Fibroblast of pulmonary artery (primary cell): ENCODE measurements around the gene UBE2Q2.
"Not testable (repeated sequence)": the region's sequence is repeated elsewhere in the genome, so short reads cannot be mapped to it uniquely, and the experiment has no call there.

Experiments used
- DNase-seq: peaks from one replicate; pipeline ENCODE4 v3.0.0-alpha.2; 2010; ENCODE audit warnings: low read depth
- H3K4me3 ChIP-seq: replicated peaks from 2 replicates; pipeline ENCODE4 v1.5.1; 2011; ENCODE audit warnings: low read depth, mild to moderate bottlenecking, control low read depth, low read length, moderate library complexity
- TF ChIP-seq, protein P1 (sequence below): IDR thresholded peaks from 2 replicates; pipeline ENCODE4 v1.5.1; 2011; ENCODE audit warnings: mild to moderate bottlenecking, control low read depth, low read length, inconsistent platforms; ENCODE audit errors: missing control alignments

UBE2Q2 gene

DNA sequence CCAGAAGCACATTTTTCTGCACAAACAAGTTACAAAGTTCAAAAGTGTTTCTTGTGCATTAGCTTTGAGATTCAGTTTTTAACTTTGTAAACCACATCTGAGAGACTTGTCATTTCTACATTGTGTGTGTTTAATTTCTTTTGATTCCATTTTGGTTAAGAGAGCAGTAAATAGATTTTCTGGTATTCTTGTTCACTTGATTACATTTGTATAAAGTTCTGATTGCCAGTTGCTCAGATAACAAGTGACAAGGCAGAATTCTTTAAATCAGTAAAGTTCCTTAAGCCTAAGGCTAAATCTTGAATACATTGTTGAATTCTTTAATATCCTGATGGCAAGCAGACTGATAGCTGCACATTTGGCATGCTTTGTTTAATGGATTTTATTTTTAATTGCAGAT lies 57.3 kb downstream of the UBE2Q2 start:
- DNase-seq: no peak
- H3K4me3 ChIP-seq: no peak overlapping the region
- TF ChIP-seq, protein P1, sequence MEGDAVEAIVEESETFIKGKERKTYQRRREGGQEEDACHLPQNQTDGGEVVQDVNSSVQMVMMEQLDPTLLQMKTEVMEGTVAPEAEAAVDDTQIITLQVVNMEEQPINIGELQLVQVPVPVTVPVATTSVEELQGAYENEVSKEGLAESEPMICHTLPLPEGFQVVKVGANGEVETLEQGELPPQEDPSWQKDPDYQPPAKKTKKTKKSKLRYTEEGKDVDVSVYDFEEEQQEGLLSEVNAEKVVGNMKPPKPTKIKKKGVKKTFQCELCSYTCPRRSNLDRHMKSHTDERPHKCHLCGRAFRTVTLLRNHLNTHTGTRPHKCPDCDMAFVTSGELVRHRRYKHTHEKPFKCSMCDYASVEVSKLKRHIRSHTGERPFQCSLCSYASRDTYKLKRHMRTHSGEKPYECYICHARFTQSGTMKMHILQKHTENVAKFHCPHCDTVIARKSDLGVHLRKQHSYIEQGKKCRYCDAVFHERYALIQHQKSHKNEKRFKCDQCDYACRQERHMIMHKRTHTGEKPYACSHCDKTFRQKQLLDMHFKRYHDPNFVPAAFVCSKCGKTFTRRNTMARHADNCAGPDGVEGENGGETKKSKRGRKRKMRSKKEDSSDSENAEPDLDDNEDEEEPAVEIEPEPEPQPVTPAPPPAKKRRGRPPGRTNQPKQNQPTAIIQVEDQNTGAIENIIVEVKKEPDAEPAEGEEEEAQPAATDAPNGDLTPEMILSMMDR: no peak

DNA sequence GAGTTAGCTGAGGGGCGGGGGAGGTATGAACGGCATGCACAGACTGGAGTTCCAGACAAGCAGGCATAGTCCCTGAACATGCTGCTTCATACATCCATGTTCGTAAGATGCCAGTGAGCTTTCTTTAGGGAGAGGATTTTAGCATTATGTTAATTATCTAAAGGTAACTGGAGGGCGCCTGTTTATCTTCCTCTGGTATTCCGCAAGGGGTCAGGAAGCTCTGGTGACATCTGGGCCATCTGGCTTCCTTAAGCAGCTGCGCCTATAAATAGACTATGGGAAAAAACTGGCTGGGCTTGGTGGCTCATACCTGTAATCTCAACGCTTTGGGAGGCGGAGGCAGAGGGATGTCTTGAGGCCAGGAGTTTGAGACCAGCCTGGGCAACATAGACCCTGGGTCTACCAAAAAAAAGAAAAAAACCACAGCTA lies 58.9 kb downstream of the UBE2Q2 start:
- DNase-seq: no peak
- no peak overlapping the region for H3K4me3 ChIP-seq
- TF ChIP-seq, protein P1: no peak

DNA sequence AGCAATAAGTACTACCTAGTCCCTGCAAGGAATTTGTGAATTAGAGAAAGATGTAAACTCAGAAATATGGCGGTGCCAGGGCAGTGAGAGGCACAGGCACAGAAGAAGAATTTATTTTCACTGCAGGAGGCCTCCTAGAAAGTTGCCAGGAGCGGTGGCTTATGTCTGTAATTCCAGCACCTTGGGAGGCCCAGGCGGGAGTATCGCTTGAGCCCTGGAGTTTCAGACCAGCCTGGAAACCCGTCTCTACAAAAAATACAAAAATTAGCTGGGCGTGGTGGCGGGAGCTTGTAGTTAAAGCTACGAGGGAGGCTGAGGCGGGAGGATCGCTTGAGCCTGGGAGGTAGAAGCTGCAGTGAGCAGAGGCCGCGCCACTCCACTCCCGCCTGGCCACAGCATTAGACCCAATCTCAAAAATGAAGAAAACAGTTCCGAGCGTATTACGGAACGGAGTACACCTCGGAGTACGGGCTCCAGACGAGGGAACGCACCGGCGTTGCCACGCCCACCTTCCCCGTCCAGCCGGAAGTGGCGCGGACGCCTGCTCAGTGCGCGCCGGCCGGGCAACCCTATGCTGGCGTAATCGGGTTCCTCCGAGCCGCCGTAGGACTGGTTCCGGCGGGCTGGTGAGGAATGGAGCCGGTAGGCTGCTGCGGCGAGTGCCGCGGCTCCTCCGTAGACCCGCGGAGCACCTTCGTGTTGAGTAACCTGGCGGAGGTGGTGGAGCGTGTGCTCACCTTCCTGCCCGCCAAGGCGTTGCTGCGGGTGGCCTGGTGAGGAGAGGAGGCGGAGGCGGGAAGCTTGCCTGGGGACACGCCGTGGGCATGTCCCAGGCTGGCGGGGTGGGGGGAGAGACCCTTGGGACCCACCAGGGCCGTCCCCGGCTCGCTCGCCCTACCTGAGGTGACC lies 60.3 kb downstream of the UBE2Q2 start, which contains the start of gene FBXO22:
Gene FBXO22 (plus strand): TSS at position 548 of the 909 bp plus-strand sequence. CDS start 86 bp downstream, at position 634.
- TF ChIP-seq, protein P1: no peak

DNA sequence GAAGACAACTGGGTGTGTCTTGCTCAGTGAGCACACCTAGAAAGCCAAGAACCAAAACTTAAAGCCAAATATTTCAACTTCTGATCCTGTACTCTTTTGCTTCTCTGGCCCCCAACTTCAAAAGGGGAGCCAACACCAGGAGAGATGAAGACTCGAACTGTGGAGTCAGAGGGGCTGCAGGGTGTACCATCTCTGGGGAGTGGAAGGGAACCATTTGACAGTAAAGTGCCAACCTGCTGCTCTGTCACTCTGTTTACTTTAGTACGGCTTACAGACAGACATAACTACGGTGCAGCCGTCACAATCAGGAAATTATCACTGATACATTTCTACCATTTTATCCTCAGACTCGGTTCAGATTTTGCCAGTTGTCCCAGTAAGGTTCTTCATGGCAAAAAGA lies 62.0 kb downstream of the UBE2Q2 start:
- TF ChIP-seq, protein P1: no peak
- no peak overlapping the region for H3K4me3 ChIP-seq
- DNase-seq: no peak

More for the DNA sequence above, 60.3 kb downstream of the UBE2Q2 start, which contains the start of gene FBXO22:
- DNase-seq: peak; percentile 93
- H3K4me3 ChIP-seq: peak within 1 kb of the TSS; percentile 87

DNA sequence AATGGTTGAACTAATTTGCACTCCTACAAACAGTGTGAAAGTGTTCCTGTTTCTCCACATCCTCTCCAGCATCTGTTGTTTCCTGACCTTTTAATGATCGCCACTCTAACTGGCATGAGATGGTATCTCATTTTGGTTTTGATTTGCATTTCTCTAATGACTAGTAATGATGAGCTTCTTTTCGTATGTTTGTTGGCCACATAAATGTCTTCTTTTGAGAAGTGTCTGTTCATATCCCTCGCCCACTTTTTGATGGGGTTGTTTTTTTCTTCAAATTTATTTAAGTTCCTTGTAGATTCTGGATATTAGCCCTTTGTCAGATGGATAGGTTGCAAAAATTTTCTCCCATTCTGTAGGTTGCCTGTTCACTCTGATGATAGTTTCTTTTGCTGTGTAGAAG lies 67.1 kb downstream of the UBE2Q2 start:
- not testable (repeated sequence) for H3K4me3 ChIP-seq, DNase-seq

DNA sequence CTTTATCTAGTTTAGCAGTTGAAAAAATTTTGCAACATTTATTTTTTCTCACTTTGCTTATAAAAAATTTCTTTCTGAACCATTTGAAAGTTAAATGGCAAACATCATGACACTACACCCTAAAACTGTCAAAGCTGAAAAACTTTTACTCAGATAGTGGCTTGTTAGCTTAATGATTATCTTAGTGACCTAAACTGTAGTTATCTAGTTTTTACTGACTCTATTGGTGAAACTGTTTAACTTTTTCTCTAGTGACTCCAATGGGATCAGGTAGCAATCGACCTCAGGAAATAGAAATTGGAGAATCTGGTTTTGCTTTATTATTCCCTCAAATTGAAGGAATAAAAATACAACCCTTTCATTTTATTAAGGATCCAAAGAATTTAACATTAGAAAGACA lies 73.7 kb downstream of the UBE2Q2 start:
- no peak for DNase-seq
- no peak overlapping the region for H3K4me3 ChIP-seq
- TF ChIP-seq, protein P1: no peak

DNA sequence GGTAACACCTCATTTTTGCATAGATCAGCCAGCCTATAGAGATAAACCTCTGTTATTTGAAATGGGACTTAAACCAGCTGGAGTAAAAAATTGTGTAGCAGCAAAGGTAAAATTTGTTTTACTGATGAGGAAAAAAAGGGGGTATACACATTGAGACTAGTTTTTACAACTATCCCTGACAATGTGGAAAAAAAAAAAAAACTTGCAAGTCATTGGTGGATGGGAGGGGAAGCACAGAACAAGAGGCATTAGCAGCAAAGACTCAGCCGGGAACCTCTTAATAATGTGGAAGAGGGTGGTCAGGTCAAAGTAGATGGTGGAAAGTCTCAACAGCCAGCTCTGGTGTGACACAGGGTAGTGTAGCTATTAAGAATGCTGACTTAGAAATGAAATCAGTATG lies 74.9 kb downstream of the UBE2Q2 start:
- TF ChIP-seq, protein P1: no peak
- no peak for DNase-seq
- H3K4me3 ChIP-seq: no peak overlapping the region
